HG03280 (cell line): Measurements from ENCODE around the gene LYPD6.
"Not testable (repeated sequence)": the region's sequence is repeated elsewhere in the genome, so short reads cannot be mapped to it uniquely, and the experiment has no call there.

Source experiments
- ATAC-seq: cut with Tn5 transposase; IDR thresholded peaks from one replicate; pipeline ENCODE4 v1.9.1; 2021; ENCODE audit warnings: mild to moderate bottlenecking, moderate library complexity; ENCODE audit not compliant: unreplicated experiment

The LYPD6 gene

GRCh38 chr2:149492923-149493322, 162.5 kb downstream of the LYPD6 start:
- no peak for ATAC-seq

DNA sequence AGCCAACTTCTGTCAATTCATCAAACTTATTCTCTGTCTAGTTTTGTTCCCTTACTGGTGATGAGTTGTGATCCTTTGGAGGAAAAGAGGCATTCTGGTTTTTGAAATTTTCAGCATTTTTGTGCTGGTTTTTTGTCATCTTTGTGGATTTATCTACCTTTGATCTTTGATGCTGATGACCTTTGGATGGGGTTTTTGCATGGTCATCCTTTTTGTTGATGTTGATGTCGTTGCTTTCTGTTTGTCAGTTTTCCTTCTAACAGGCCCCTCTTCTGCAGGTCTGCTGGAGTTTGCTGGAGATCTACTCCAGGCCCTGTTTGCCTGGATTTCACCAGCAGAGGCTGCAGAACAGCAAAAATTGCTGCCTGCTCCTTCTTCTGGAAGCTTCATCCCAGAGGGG, 168.8 kb downstream of the LYPD6 start:
- ATAC-seq: not testable (repeated sequence)

DNA sequence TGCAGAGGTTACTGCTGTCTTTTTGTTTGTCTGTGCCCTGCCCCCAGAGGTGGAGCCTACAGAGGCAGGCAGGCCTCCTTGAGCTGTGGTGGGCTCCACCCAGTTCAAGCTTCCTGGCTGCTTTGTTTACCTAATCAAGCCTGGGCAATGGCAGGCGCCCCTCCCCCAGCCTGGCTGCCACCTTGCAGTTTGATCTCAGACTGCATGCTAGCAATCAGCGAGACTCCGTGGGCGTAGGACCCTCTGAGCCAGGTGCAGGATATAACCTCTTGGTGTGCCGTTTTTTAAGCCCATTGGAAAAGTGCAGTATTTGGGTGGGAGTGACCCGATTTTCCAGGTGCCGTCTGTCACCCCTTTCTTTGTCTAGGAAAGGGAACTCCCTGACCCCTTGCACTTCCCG, 176.4 kb downstream of the LYPD6 start:
- ATAC-seq: not testable (repeated sequence)

DNA sequence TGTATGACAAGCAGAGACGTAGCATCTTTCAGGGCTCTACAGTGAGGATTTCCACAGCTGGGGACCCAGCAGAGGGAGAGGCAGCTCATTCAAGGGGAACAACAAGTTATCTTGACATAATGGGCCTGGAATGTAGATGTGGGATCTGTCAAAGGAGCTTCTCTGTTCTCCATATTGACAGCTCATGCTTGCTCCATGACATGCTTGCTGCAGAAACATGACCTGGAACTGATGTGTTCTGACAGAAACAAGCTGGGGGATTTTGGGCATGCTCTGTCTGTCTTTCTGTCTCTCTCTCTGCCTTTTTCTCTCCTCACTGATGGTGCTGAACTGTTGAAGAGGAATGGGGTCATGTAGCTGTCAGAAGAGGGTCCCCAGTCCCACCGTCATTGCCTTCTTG, 177.6 kb downstream of the LYPD6 start:
- ATAC-seq: no peak

DNA sequence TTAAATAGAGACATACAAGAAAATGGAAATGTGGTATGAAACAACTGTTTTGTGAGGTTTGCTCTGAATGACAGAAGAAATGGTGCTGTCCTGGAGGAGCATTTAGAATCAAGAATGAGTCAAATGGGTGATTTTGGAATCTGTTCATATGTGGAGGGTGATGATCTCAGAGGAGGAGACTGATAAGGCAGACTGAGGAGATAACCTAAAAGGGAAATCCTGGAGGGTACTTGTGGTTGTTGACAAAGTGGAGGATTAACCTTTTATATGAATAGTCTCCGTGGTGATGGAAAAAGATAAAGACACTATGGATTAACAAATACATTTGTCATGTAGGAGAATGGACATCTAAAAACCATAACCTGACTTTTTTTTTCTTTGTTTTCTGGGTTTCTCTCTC, 183.1 kb downstream of the LYPD6 start:
- no peak for ATAC-seq
